GM18519 (cell line): Measurements from ENCODE around the gene PIP4K2C.
"Not testable (repeated sequence)": the region's sequence is repeated elsewhere in the genome, so short reads cannot be mapped to it uniquely, and the experiment has no call there.

Experiments
- ATAC-seq: cut with Tn5 transposase; IDR thresholded peaks from one replicate; pipeline ENCODE4 v1.9.1; 2021; ENCODE audit warnings: mild to moderate bottlenecking, moderate library complexity; ENCODE audit not compliant: unreplicated experiment, low FRiP score

PIP4K2C gene

DNA sequence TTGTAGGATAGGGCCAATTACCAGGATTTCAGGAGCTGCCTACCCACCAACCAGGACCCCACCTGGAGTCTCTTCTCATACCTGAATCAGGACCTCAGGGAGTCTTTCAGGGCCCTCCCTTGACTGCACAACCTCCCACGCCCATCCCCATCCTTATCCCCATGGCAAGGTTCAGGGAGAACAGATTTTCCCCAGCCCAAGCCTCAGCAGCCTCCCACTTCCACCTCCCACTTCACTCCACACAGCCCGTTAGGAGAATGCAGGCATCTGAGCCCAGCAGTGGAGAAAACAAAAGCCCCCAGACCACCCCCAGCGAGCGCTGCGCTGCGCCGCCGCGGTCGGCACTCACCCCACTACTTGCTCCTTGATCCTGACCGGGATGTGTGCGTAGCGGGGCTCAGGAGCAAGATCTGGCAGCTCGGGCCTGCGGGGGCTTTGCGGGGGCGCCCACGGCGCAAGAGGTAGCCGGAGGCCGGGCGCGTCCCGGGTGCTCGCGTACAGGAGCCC lies 40.6 kb downstream of the PIP4K2C start:
- ATAC-seq = no peak

DNA sequence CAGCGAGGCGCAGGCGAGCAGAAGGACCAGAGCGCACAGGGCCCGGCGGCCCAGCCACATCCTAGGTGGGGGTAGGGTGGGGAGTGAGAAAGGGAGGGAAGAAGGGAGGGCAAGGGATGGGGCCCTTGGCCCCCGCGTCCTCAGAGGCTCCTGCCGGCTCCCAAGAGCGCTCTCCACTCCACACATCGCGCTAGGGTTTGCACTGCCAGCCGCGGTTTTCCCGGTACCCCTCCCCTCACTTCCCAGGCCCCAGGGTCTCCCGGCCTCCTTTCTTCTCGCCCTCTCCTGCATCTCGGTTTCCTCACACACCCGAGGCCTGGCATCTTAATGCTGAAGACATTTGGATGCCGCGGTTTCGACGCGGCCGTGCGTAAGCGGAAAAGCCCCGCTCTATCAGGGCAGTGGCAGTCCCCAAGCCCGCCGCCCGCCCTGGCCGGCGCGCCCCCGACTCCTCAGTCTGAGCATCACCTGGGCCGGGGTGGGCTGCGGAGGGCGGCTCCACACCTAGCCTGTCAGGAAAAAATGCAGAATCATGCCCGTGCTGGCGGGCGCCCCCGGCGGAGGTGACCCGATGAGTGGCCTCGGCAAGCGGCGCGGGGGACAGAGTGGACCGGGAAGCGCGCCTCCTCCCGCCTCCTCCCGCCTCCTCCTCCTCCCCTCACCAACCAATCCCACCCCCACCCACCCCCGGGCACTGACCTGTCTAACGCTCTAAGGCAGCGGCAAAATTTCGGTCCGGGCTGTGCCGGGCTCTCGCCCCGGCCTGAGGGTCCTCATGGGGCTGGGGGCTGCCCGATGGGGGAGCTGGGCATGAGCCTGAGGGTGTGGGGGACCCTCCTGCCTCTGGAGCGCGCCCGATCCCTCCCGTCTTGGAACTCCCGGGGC lies 41.3 kb downstream of the PIP4K2C start:
- ATAC-seq = no peak

DNA sequence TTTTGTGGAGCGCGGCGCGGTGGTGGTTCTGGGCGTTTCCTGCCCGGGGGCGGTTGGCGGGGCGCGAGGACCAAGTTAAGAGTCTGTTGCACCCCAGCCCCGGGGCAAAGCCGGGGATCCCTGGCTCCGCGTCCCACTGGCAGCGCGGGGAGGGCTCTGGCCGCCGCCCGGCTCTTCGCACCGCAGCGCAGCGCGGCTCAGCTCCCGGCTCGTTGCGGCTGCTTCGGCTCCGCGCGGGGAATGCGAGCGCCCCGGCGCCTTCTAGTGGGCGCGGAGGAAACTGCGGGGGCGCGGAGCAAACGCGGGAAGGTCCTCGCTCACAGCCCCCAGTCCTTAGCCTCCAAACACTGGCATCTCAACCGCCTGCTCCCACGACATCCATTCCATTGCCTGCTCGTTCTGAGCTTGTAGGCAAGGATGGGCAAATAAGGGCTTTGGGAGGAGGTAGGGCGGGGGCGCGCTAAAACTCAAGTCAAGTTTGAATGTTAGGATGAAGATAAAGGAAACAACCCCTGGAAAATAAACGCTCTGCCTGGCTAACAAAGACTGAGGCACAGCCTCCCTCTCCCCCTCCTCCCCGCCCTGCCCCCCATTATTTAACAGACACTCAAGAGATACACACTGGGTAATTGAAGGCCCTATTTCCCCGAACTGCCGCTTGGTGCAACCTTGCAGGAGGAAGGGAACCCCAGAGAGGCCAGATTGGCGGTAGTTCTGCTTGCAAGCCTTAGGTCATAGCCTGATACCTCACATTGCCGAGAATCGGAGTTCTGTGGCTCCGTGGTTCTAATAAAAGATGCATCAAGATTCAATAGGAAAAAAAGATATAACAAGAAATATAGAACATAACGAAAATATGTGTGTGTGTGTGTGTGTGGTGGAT lies 42.2 kb downstream of the PIP4K2C start, which contains the start of gene B4GALNT1:
B4GALNT1 (minus strand) TSS at position 244 of the 883 bp plus-strand sequence. CDS start 1,069 bp downstream, outside the sequence.
- peak; percentile 49 for ATAC-seq

DNA sequence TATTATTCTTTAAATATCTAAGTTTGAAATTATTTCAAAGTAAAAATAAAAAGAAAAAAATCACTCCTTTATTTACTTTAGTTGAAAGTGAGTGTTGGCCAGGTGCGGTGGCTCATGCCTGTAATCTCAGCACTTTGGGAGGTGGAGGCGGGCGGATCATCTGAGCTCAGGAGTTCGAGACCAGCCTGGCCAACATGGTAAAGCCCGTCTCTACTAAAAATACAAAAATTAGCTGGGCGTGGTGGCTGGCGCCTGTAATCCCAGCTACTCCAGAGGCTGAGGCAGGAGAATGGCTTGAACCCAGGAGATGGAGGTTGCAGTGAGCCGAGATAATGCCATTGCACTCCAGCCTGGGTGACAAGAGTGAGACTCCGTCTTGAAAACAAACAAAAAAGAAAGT lies 45.7 kb downstream of the PIP4K2C start:
- ATAC-seq = not testable (repeated sequence)

GRCh38 chr12:57637364-57637763 lies 46.4 kb downstream of the PIP4K2C start:
- ATAC-seq = no peak

DNA sequence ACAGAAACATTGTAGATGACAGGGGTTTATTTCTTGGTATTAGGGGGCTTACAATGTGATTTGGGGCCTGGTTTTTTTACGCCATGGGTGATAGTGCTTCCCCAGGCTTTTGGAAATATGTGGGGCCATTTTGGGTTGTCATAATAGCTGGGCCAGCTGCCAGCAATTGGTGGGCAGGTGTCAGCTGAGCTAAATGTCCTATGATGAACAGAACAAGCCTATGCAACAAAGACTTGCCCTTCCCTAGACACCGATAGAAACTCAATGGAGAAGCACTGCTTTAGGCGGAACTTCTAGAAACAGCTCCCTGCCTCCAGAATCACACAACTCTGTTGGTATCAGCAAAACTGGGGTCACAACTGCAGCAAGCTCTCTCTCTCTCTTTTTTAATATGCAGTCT lies 47.1 kb downstream of the PIP4K2C start:
- no peak for ATAC-seq

DNA sequence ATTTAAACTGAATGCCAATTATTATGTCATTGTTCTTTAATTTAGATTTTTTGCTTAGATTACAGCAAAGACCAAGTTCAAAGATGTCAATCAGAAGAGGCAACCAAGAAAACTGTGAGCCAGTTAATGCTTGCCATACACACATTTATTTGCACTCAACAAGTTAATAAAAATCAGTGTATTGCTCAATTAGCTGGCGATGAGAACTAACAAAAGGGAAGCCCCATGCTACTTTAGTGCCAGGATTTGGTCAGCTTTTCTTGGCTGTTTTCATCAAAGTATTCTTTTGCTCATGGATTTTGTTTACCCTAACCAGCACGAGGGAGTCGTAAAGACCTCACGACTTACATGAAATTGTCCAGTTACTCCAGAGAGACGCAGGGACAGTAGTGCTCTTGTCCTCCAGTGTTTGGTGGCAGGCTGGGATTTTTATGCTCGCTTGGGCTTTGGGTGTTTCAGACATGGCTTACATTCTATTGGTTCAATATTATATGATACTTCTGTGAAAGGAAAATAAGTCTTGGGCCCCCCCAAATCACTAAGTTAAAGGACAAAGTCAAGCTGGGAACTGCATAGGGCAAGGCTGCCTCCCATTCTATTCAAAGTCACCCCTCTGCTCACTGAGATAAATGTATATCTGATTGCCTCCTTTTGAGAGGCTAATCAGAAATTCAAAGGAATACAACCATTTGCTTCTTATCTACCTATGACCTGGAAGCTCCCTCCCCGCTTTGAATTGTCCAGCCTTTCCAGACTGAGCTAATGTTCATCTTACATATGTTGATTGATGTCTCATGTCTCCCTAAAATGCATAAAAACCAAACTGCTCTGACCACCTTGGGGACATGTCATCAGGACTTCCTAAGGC lies 49.4 kb downstream of the PIP4K2C start:
- no peak for ATAC-seq

GRCh38 chr12:57641699-57642442 lies 50.9 kb downstream of the PIP4K2C start:
- no peak for ATAC-seq

- ATAC-seq = not testable (repeated sequence)
These were observed 55.1 kb downstream of the PIP4K2C start for GRCh38 chr12:57645990-57646658.

- ATAC-seq = not testable (repeated sequence)
These were observed 55.7 kb downstream of the PIP4K2C start for GRCh38 chr12:57646659-57647049.
